Trophoblast cell (in vitro differentiated cells and primary cell): ENCODE results near the gene CKM.
"Not testable (repeated sequence)": the region's sequence is repeated elsewhere in the genome, so short reads cannot be mapped to it uniquely, and the experiment has no call there.

Source experiments
- DNase-seq, 2 donors: peaks; one replicate each; pipeline ENCODE4 v3.0.0-alpha.2; 2016
- H2AFZ ChIP-seq: 2 replicates; pipeline ENCODE4 v1.6.1; 2013; ENCODE audit warnings: low read length, moderate library complexity, mild to moderate bottlenecking; ENCODE audit not compliant: insufficient read depth, poor library complexity
- H2AK5ac ChIP-seq: 2 replicates; pipeline ENCODE4 v1.6.1; 2013; ENCODE audit warnings: mild to moderate bottlenecking, low read length
- H2BK120ac ChIP-seq: 2 replicates; pipeline ENCODE4 v1.6.1; 2013; ENCODE audit warnings: low read length, mild to moderate bottlenecking, moderate library complexity; ENCODE audit not compliant: insufficient read depth, poor library complexity
- H2BK12ac ChIP-seq: 2 replicates; pipeline ENCODE4 v1.6.1; 2013; ENCODE audit warnings: mild to moderate bottlenecking, low read length, moderate library complexity
- H2BK5ac ChIP-seq: 2 replicates; pipeline ENCODE4 v1.6.1; 2013; ENCODE audit warnings: low read length, low read depth, moderate library complexity, mild to moderate bottlenecking; ENCODE audit not compliant: poor library complexity
- H3K14ac ChIP-seq: 2 replicates; pipeline ENCODE4 v1.6.1; 2013; ENCODE audit warnings: mild to moderate bottlenecking, low read length
- H3K18ac ChIP-seq: 2 replicates; pipeline ENCODE4 v1.6.1; 2013; ENCODE audit warnings: mild to moderate bottlenecking, low read length
- H3K23ac ChIP-seq: 2 replicates; pipeline ENCODE4 v1.6.1; 2013; ENCODE audit warnings: low read length
- H3K27ac ChIP-seq: 2 replicates; pipeline ENCODE4 v1.5.1; 2013; ENCODE audit warnings: low read depth, mild to moderate bottlenecking, inconsistent platforms, low read length, moderate library complexity
- H3K27me3 ChIP-seq: 2 replicates; pipeline ENCODE4 v1.6.1; 2013; ENCODE audit warnings: inconsistent platforms, mild to moderate bottlenecking, low read length, moderate library complexity; ENCODE audit not compliant: insufficient read depth
- H3K36me3 ChIP-seq, 2 experiments: 1 replicate in 1 of 2; 2 replicates in 1 of 2; pipeline ENCODE4 v1.6.1; 2013; ENCODE audit warnings: low read length in 2 of 2, mild to moderate bottlenecking in 2 of 2, moderate library complexity in 1 of 2; ENCODE audit not compliant: insufficient read depth in 2 of 2, control insufficient read depth in 1 of 2
- H3K4ac ChIP-seq: 2 replicates; pipeline ENCODE4 v1.6.1; 2013; ENCODE audit warnings: low read depth, mild to moderate bottlenecking, low read length, moderate library complexity
- H3K4me1 ChIP-seq, 2 experiments: 1 replicate in 1 of 2; 2 replicates in 1 of 2; pipeline ENCODE4 v1.6.1; 2013; ENCODE audit warnings: low read length in 2 of 2, mild to moderate bottlenecking in 2 of 2, moderate library complexity in 1 of 2; ENCODE audit not compliant: insufficient read depth in 2 of 2, control insufficient read depth in 1 of 2
- H3K4me2 ChIP-seq: 2 replicates; pipeline ENCODE4 v1.6.1; 2013; ENCODE audit warnings: inconsistent platforms, mild to moderate bottlenecking, low read length, moderate library complexity
- H3K4me3 ChIP-seq: 2 replicates; pipeline ENCODE4 v1.5.1; 2013; ENCODE audit warnings: mild to moderate bottlenecking, low read depth, low read length, inconsistent platforms
- H3K79me1 ChIP-seq: one replicate; pipeline ENCODE4 v1.6.1; 2013; ENCODE audit warnings: low read length
- H3K79me2 ChIP-seq: 2 replicates; pipeline ENCODE4 v1.6.1; 2013; ENCODE audit warnings: low read length, mild to moderate bottlenecking; ENCODE audit not compliant: control insufficient read depth, insufficient read depth, poor library complexity
- H3K9ac ChIP-seq: 2 replicates; pipeline ENCODE4 v1.6.1; 2013; ENCODE audit warnings: mild to moderate bottlenecking, low read length
- H3K9me3 ChIP-seq: 2 replicates; pipeline ENCODE4 v1.6.1; 2013; ENCODE audit warnings: low read depth, mild to moderate bottlenecking, control low read depth, inconsistent platforms, low read length; ENCODE audit not compliant: insufficient read depth
- H4K12ac ChIP-seq: 2 replicates; pipeline ENCODE4 v1.6.1; 2013; ENCODE audit warnings: low read depth, mild to moderate bottlenecking, low read length, moderate library complexity
- H4K8ac ChIP-seq: 2 replicates; pipeline ENCODE4 v1.6.1; 2013; ENCODE audit warnings: low read depth, mild to moderate bottlenecking, low read length, moderate library complexity
- H4K91ac ChIP-seq: one replicate; pipeline ENCODE4 v1.6.1; 2013; ENCODE audit warnings: low read depth, mild to moderate bottlenecking, low read length, moderate library complexity
- WGBS: extraction: QIAGEN DNeasy Blood & Tissue Kit; methylation state at CpG from one replicate; pipeline ENCODE4 v1.1.7; 2013; ENCODE audit warnings: missing lambda C conversion rate; ENCODE audit not compliant: insufficient read length, insufficient coverage; ENCODE audit errors: extremely low coverage; 5-methylcytosine and 5-hydroxymethylcytosine counted together

Gene CKM

GRCh38 chr19:45315304-45315703 lies 7.4 kb downstream of the CKM start:
- Histone ChIP-seq H2BK120ac (no peak overlapping the region), H3K79me2 (no peaks in the 10 kb centered on the region), H3K4me1 (no peaks in the 10 kb centered on the region), H3K9ac (no peak overlapping the region), H3K36me3 (no peaks in the 10 kb centered on the region), H3K18ac (no peak overlapping the region), H3K79me1 (no peaks in the 10 kb centered on the region), H3K23ac (no peak overlapping the region), H3K27me3 (no peaks in the 10 kb centered on the region), H2BK5ac (no peak overlapping the region), H3K4me3 (no peak overlapping the region), H4K8ac (no peak overlapping the region), H3K9me3 (peaks cover 2% of the 10 kb centered on the region), H3K4ac (no peak overlapping the region), H3K14ac (no peak overlapping the region), H4K91ac (no peak overlapping the region), H2BK12ac (no peak overlapping the region), H3K27ac (no peak overlapping the region), H2AK5ac (no peak overlapping the region), H2AFZ (no peak overlapping the region), H4K12ac (no peak overlapping the region), H3K4me2 (no peak overlapping the region)
- no CpG with 5 or more reads among the region's 21 CpGs for WGBS
- no peak for DNase-seq

DNA sequence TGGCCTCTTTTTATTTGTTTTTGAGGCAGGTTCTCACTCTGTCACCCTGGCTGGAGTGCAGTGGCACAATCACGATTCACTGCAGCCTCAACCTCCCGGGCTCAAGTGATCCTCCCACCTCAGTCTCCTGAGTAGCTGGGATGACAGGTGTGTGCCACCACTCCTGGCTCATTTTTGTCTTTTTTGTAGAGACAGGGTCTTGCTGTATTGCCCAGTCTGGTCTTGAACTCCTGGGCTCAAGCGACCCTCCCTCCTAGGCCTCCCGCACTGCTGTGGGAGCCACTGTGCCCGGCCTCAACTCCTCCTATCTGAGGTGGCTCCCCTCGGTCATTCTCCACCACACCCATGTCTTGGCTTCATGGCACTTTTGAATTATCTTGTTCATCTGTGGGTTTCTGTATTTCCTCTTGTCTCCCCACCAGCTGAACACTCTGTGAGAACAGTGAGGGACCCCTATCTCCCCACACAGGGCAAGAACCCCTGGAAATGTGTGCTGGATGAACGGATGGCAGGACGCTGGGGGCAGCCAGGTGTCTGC lies 7.9 kb downstream of the CKM start:
- no CpG with 5 or more reads among the region's 8 CpGs for WGBS
- H4K91ac ChIP-seq: no peak overlapping the region
- H3K79me2 ChIP-seq: no peaks in the 10 kb centered on the region

GRCh38 chr19:45312285-45312684 lies 10.4 kb downstream of the CKM start:
- H3K9me3 ChIP-seq, H3K4me1 ChIP-seq, H3K4me2 ChIP-seq, H4K91ac ChIP-seq, H3K79me2 ChIP-seq, H3K18ac ChIP-seq, H3K27me3 ChIP-seq, H3K27ac ChIP-seq, H2BK5ac ChIP-seq, H3K9ac ChIP-seq, H2BK120ac ChIP-seq, H2AFZ ChIP-seq, H3K36me3 ChIP-seq, H4K8ac ChIP-seq, H3K14ac ChIP-seq, H4K12ac ChIP-seq, H3K4ac ChIP-seq, H2BK12ac ChIP-seq, DNase-seq, H3K23ac ChIP-seq, H3K4me3 ChIP-seq, H2AK5ac ChIP-seq, H3K79me1 ChIP-seq: not testable (repeated sequence)
- no CpG with 5 or more reads among the region's 14 CpGs for WGBS

More for the DNA sequence above, 7.9 kb downstream of the CKM start:
- H4K8ac ChIP-seq: no peak overlapping the region
- no peak overlapping the region for H3K4me3 ChIP-seq
- H3K36me3 ChIP-seq: no peaks in the 10 kb centered on the region
- H3K27me3 ChIP-seq: no peaks in the 10 kb centered on the region
- no peak overlapping the region for H2AK5ac ChIP-seq
- no peak overlapping the region for H3K23ac ChIP-seq
- H2BK5ac ChIP-seq: no peak overlapping the region
- H3K79me1 ChIP-seq: no peaks in the 10 kb centered on the region
- H3K4me2 ChIP-seq: no peak overlapping the region
- no peak overlapping the region for H3K4ac ChIP-seq
- peaks cover 2% of the 10 kb centered on the region for H3K9me3 ChIP-seq
- H3K9ac ChIP-seq: no peak overlapping the region
- no peak overlapping the region for H2BK120ac ChIP-seq
- no peak overlapping the region for H3K27ac ChIP-seq
- no peak overlapping the region for H2BK12ac ChIP-seq
- no peak overlapping the region for H3K18ac ChIP-seq
- no peaks in the 10 kb centered on the region for H3K4me1 ChIP-seq
- H4K12ac ChIP-seq: no peak overlapping the region
- H3K14ac ChIP-seq: no peak overlapping the region
- no peak for DNase-seq
- H2AFZ ChIP-seq: no peak overlapping the region

GRCh38 chr19:45311621-45312020 lies 11.1 kb downstream of the CKM start:
- Histone ChIP-seq H3K79me1 (no peaks in the 10 kb centered on the region), H3K9ac (no peak overlapping the region), H3K4me2 (no peak overlapping the region), H3K9me3 (peaks cover 4% of the 10 kb centered on the region), H3K4me1 (no peaks in the 10 kb centered on the region), H3K18ac (no peak overlapping the region), H3K14ac (no peak overlapping the region), H4K12ac (no peak overlapping the region), H3K4ac (no peak overlapping the region), H3K27me3 (no peaks in the 10 kb centered on the region), H3K79me2 (no peaks in the 10 kb centered on the region), H2AFZ (no peak overlapping the region), H3K4me3 (no peak overlapping the region), H2BK120ac (no peak overlapping the region), H2BK5ac (no peak overlapping the region), H4K91ac (no peak overlapping the region), H2AK5ac (no peak overlapping the region), H3K36me3 (no peaks in the 10 kb centered on the region), H3K23ac (no peak overlapping the region), H2BK12ac (no peak overlapping the region), H3K27ac (no peak overlapping the region), H4K8ac (no peak overlapping the region)
- WGBS: no CpG with 5 or more reads among the region's 18 CpGs
- no peak for DNase-seq
